HG02610 (cell line): ENCODE data around the gene C9orf43.
"Not testable (repeated sequence)": the region's sequence is repeated elsewhere in the genome, so short reads cannot be mapped to it uniquely, and the experiment has no call there.

Source experiments
- ATAC-seq: cut with Tn5 transposase; IDR thresholded peaks from one replicate; pipeline ENCODE4 v1.9.1; 2021; ENCODE audit warnings: mild to moderate bottlenecking, moderate library complexity; ENCODE audit not compliant: unreplicated experiment

C9orf43 gene

GRCh38 chr9:113410207-113410864, at the start of gene C9orf43, which contains the start of gene POLE3:
Gene C9orf43 (plus strand): TSS chr9:113410747. CDS start chr9:113413494, 2,747 bp downstream.
Gene POLE3 (minus strand): TSS chr9:113410675. CDS start chr9:113410293, 382 bp downstream.
- peak; percentile 92 for ATAC-seq

GRCh38 chr9:113361304-113362018, 49.1 kb upstream of the C9orf43 start:
- no peak for ATAC-seq

GRCh38 chr9:113363336-113363735, 47.2 kb upstream of the C9orf43 start:
- no peak for ATAC-seq

- ATAC-seq, result no peak
Observed at GRCh38 chr9:113364951-113365350, 45.6 kb upstream of the C9orf43 start.

GRCh38 chr9:113365652-113366051, 44.9 kb upstream of the C9orf43 start:
- not testable (repeated sequence) for ATAC-seq

GRCh38 chr9:113368348-113368981, 42.1 kb upstream of the C9orf43 start:
- no peak for ATAC-seq

GRCh38 chr9:113368982-113369854, 41.3 kb upstream of the C9orf43 start:
- no peak for ATAC-seq

- ATAC-seq, result no peak
Observed at GRCh38 chr9:113369855-113370140, 40.7 kb upstream of the C9orf43 start.

- no peak for ATAC-seq
Observed at GRCh38 chr9:113370806-113371325, 39.7 kb upstream of the C9orf43 start.

- ATAC-seq, result no peak
Observed at GRCh38 chr9:113372059-113372458, 38.5 kb upstream of the C9orf43 start.

- no peak for ATAC-seq
Observed at GRCh38 chr9:113373256-113373655, 37.3 kb upstream of the C9orf43 start.

GRCh38 chr9:113373676-113374392, 36.7 kb upstream of the C9orf43 start:
- no peak for ATAC-seq

GRCh38 chr9:113375057-113376023, 35.2 kb upstream of the C9orf43 start:
- no peak for ATAC-seq

- peak; percentile 83 for ATAC-seq
Observed at GRCh38 chr9:113376634-113377567, 33.6 kb upstream of the C9orf43 start, which contains the start of gene HDHD3. Gene HDHD3 (minus strand): TSS chr9:113376986. CDS start chr9:113374354, 2,632 bp downstream.

GRCh38 chr9:113379094-113379828, 31.3 kb upstream of the C9orf43 start:
- not testable (repeated sequence) for ATAC-seq

GRCh38 chr9:113379829-113380210, 30.7 kb upstream of the C9orf43 start:
- not testable (repeated sequence) for ATAC-seq

- ATAC-seq, result peak; percentile 67
Observed at GRCh38 chr9:113380869-113381378, 29.6 kb upstream of the C9orf43 start.
